HG03520 (cell line): Measurements from ENCODE around the gene RNF130.

Experiments used
- ATAC-seq: cut with Tn5 transposase; IDR thresholded peaks from one replicate; pipeline ENCODE4 v1.9.1; 2021; ENCODE audit warnings: mild to moderate bottlenecking, moderate library complexity; ENCODE audit not compliant: unreplicated experiment

The RNF130 gene

GRCh38 chr5:179920175-179920574, 151.4 kb downstream of the RNF130 start:
- ATAC-seq = no peak

- no peak for ATAC-seq
These were observed 152.0 kb downstream of the RNF130 start for GRCh38 chr5:179919487-179920060.

GRCh38 chr5:179918742-179919486, 152.6 kb downstream of the RNF130 start:
- ATAC-seq = no peak

- no peak for ATAC-seq
These were observed 155.0 kb downstream of the RNF130 start for GRCh38 chr5:179916523-179916922.

- ATAC-seq = no peak
These were observed 156.1 kb downstream of the RNF130 start for GRCh38 chr5:179915406-179915935.

- ATAC-seq = no peak
These were observed 157.4 kb downstream of the RNF130 start for GRCh38 chr5:179914032-179914755.

- no peak for ATAC-seq
These were observed 158.1 kb downstream of the RNF130 start for GRCh38 chr5:179913461-179913860.

GRCh38 chr5:179912951-179913350, 158.6 kb downstream of the RNF130 start:
- ATAC-seq = no peak

- ATAC-seq = no peak
These were observed 159.2 kb downstream of the RNF130 start for GRCh38 chr5:179912386-179912785.

- ATAC-seq = no peak
These were observed 162.3 kb downstream of the RNF130 start for GRCh38 chr5:179909224-179909623.

- ATAC-seq = no peak
These were observed 163.0 kb downstream of the RNF130 start for GRCh38 chr5:179908528-179908927.

- ATAC-seq = peak; percentile 72
These were observed 163.8 kb downstream of the RNF130 start, which contains the start of gene TBC1D9B for GRCh38 chr5:179907556-179908324. TBC1D9B (minus strand) TSS chr5:179907897; CDS start chr5:179907821, 76 bp downstream.

- peak; percentile 21 for ATAC-seq
These were observed 164.6 kb downstream of the RNF130 start for GRCh38 chr5:179906795-179907555.

GRCh38 chr5:179906294-179906794, 165.2 kb downstream of the RNF130 start:
- ATAC-seq = no peak

- ATAC-seq = no peak
These were observed 166.4 kb downstream of the RNF130 start for GRCh38 chr5:179905161-179905560.
